ENCODE measurements around the gene TFAP2B.

The TFAP2B gene

GRCh38 chr6:50845499-50846143, 26.9 kb downstream of the TFAP2B start:
- no peak for TF ChIP-seq CTCF (IDR thresholded peaks at IDR 0.05; ENCODE audit: insufficient read depth, low read depth, low read length, missing control alignments)
- no peak overlapping the region for H3K4me3 ChIP-seq (ENCODE audit: low read length)
- no peak for DNase-seq (ENCODE audit: low read depth)

DNA sequence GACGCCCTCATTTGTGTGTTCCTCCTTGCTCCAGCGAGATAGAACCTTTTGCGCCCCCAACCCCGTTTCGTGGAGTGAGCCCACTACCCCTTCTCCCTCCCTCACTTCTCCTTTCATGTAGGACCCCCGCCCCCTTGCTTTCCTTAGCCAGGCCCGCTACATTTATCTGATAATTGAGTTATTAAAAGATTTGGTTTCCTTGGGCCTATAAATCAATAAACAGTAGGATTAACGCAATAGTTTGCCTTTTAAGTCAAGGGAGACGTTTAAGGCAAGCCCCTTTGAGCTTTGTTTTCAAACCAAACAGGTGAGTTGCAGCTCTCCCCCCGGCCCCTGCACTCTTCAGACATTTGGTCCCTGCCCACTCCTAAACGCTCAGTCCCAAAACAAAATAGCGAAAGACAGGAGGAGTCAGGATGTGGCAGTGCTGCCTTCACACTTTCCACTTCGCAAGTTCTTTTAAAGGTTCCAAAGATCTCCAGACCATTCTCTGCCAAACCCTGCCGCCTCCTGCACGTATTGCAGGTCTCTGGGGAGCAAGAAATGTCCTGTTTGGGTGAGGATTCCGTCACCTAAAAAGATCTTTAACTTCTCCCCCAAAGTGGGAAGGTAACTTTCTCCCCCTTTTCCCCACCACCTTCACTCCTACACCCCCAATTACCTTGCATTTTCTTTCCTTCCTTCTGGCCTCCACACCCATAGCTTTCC, 27.6 kb downstream of the TFAP2B start:
- no peak for DNase-seq (ENCODE audit: low read depth)
- no peak for TF ChIP-seq CTCF (IDR thresholded peaks at IDR 0.05; ENCODE audit: insufficient read depth, low read depth, low read length, missing control alignments)
- no peak overlapping the region for H3K4me3 ChIP-seq (ENCODE audit: low read length)

- TF ChIP-seq CTCF (IDR thresholded peaks at IDR 0.05; ENCODE audit: insufficient read depth, low read depth, low read length, missing control alignments), result no peak
- DNase-seq (ENCODE audit: low read depth), result no peak
- no peak overlapping the region for H3K4me3 ChIP-seq (ENCODE audit: low read length)
Observed at GRCh38 chr6:50846852-50847155, 28.1 kb downstream of the TFAP2B start.

DNA sequence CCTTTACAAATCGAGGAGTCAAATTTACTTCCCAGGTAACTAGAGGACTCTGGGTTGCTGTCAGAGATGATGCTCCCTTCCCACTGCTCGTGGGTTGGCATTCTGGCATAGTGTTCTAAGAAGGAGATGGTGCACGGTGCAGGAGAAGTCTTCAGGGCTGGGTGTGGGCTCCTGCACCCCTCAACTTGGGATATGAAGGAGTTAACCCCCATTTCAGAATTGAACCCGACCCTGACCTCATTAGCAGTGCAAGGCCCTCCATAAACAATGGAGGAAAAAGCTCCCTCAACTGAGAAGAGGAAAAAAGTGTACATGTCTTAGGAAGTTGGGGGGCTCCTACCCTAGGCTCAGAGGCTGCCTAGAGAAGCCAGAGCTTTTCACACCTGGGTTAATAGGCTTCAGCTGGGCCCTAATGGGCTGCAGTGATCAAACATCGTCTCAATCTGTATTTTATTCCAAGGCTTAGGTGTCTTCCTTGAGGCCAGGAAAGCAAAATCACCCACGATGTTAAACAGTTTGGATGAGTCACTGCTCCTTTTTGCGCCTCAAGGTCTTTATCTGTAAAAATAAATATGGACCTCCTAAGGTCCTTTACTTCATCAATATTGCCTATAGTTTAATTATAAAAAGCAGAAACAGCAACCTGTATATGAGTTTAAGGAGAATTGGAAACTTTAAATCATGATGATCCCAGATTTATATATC, 29.4 kb downstream of the TFAP2B start:
- no peak for TF ChIP-seq CTCF (IDR thresholded peaks at IDR 0.05; ENCODE audit: insufficient read depth, low read depth, low read length, missing control alignments)
- no peak for DNase-seq (ENCODE audit: low read depth)
- no peak overlapping the region for H3K4me3 ChIP-seq (ENCODE audit: low read length)

- DNase-seq (ENCODE audit: low read depth), result no peak
- no peak for TF ChIP-seq CTCF (IDR thresholded peaks at IDR 0.05; ENCODE audit: insufficient read depth, low read depth, low read length, missing control alignments)
- no peak overlapping the region for H3K4me3 ChIP-seq (ENCODE audit: low read length)
Observed at GRCh38 chr6:50848989-50849795, 30.5 kb downstream of the TFAP2B start.

GRCh38 chr6:50849796-50850180, 31.1 kb downstream of the TFAP2B start:
- DNase-seq (ENCODE audit: low read depth), result no peak
- TF ChIP-seq CTCF (IDR thresholded peaks at IDR 0.05; ENCODE audit: insufficient read depth, low read depth, low read length, missing control alignments), result no peak
- peak overlapping the region; percentile 5 for H3K4me3 ChIP-seq (ENCODE audit: low read length)
